Measurements from ENCODE around the gene PTRHD1.

The PTRHD1 gene

DNA sequence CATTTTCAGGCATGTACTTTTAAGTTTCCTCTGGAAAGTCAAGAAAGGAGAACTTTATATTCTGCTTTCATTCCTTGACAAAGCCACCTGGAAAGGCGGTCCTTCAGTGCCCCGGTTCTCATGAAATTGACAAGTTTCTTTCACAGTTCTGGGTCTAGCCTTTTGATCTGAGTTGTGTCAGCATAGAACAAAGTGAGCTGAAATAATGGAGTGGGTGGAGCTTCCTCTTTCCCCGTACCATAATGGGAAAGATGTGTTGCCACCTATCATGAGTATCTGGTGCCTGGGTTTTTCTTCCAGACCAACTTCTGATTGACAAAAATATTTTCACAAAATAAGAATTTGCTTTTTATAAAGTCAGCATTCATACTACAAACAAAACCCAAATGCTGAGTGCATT, 49.3 kb downstream of the PTRHD1 start:
- Mint-ChIP-seq H3K4me3 (no peak overlapping the region), H3K9me3 (no peaks in the 10 kb centered on the region), H3K27ac (no peak overlapping the region), H3K36me3 (ENCODE audit: low read depth) (peaks cover 55% of the 10 kb centered on the region), H3K4me1 (ENCODE audit: low read depth) (peaks cover 8% of the 10 kb centered on the region), H3K27me3 (no peaks in the 10 kb centered on the region)
- intact Hi-C loops (cut with micrococcal nuclease), result no loop called here

DNA sequence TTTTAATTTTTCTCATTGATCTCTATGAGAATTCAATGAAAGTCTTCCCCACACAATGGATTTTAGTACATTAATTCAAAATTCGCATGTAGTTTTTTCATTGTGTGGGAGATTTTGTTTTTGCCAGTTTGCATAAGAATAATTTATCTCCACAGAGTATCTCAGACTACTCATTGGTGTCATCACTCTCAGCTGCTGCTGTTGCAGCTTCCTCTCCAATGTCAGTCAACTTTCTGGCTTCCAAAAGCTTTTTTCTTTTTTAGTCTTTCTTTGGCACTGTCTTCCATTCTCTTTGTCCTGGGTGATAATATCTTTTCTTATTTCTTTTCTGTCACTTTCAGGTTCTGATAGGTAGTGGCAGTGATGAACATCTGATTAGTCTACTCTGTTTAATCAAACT, 50.5 kb downstream of the PTRHD1 start:
- Mint-ChIP-seq H3K27me3 (no peaks in the 10 kb centered on the region), H3K9me3 (no peaks in the 10 kb centered on the region), H3K27ac (no peak overlapping the region), H3K4me3 (no peak overlapping the region), H3K36me3 (ENCODE audit: low read depth) (peaks cover 51% of the 10 kb centered on the region), H3K4me1 (ENCODE audit: low read depth) (peaks cover 8% of the 10 kb centered on the region)
- intact Hi-C loops (cut with micrococcal nuclease), result no loop called here

DNA sequence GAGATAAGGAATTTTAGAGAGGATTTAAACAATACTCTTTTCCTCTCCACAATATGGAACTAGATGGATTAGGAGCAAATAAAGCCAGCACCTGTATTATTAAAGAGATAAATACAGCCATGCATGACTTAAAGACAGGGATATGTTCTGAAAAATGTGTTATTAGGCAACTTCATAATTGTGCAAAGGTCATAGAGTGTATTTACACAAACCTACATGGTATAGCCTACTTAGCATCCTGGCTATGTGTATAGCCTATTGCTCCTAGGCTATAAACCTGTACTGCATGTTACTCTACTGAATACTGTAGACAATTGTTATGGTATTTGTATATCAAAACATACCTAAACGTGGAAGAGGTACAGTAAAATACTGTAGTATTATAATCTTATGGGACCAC, 53.0 kb downstream of the PTRHD1 start:
- H3K4me3 Mint-ChIP-seq, result no peak overlapping the region
- no peaks in the 10 kb centered on the region for H3K27me3 Mint-ChIP-seq
- intact Hi-C loops (cut with micrococcal nuclease), result no loop called here
- no peaks in the 10 kb centered on the region for H3K4me1 Mint-ChIP-seq (ENCODE audit: low read depth)
- peaks cover 40% of the 10 kb centered on the region for H3K36me3 Mint-ChIP-seq (ENCODE audit: low read depth)
- H3K9me3 Mint-ChIP-seq, result no peaks in the 10 kb centered on the region
- H3K27ac Mint-ChIP-seq, result no peak overlapping the region

All from dendritic cell treated with granulocyte-macrophage colony-stimulating factor and Interleukin-4, amounts not matched to agents 40 ng/mL and 50 ng/mL, for 4 days (primary cell).